ENCODE measurements around the gene HOXA13.
A peak's percentile ranks its signal among the peaks of the same experiment; 100 is the strongest.

HOXA13 gene

DNA sequence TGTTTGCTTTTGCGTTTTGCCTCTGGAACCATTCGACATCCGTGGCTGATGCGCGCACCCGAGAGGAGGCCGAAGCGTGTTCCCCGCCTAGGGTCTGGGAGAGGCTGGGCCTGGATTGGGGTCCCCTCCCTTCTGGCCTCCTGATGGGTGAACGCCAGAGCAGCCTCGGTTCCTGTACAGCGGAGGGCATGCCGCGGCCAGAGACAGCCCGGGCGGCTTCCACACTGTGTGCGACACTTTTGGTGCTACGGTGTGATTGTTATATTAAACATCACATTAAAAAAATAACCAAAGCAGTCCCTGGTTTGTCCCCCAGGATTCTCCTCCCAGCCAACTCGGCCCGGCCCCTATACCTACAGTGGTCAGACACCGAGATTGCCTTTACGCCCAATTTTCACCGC lies 39.7 kb downstream of the HOXA13 start:
- H3K4me3 ChIP-seq (ENCODE audit: low read depth, low read length), result peak overlapping the region; percentile 46
- peak; percentile 55 for TF ChIP-seq GLIS2 (tag by site-specific recombination; IDR thresholded peaks at IDR 0.05)
- TF ChIP-seq ZNF2 (tag by site-specific recombination; IDR thresholded peaks at IDR 0.05), result peak; percentile 54; the same call in 1 of the 2 replicates
- no peak for TF ChIP-seq ZNF302 (tag by site-specific recombination; IDR thresholded peaks at IDR 0.05; ENCODE audit: low read depth)
- TF ChIP-seq ZNF501 (tag by site-specific recombination; IDR thresholded peaks at IDR 0.05), result no peak; the same call in 1 of the 2 replicates
- peak; percentile 22 for TF ChIP-seq ZBTB26 (tag by site-specific recombination; optimal IDR thresholded peaks at IDR 0.05)
- TF ChIP-seq ZNF623 (tag by site-specific recombination; IDR thresholded peaks at IDR 0.05), result no peak
- peak; percentile 59 for TF ChIP-seq ZNF600 (tag by site-specific recombination; IDR thresholded peaks at IDR 0.05)
- no peak for TF ChIP-seq ZBTB21 (tag by site-specific recombination; IDR thresholded peaks at IDR 0.05)
- peak; percentile 78; the same call in 1 of the 2 replicates for TF ChIP-seq ZBTB8A (tag by site-specific recombination; IDR thresholded peaks at IDR 0.05)
- TF ChIP-seq HIC1 (tag by site-specific recombination; IDR thresholded peaks at IDR 0.05), result no peak
- no peak for TF ChIP-seq ZSCAN4 (tag by site-specific recombination; IDR thresholded peaks at IDR 0.05)
- no peak for TF ChIP-seq KLF17 (tag by site-specific recombination; IDR thresholded peaks at IDR 0.05)
- peak; percentile 64; the same call in 1 of the 2 replicates for TF ChIP-seq ZNF335 (tag by site-specific recombination; conservative IDR thresholded peaks at IDR 0.05)
- 0 out of 2 replicates have a peak, but pooled peaks have one; percentile 2 for TF ChIP-seq ZBTB17 (tag by site-specific recombination; IDR thresholded peaks at IDR 0.05)
- 0 out of 2 replicates have a peak, but pooled peaks have one; percentile 46 for TF ChIP-seq BCL11B (tag by site-specific recombination; IDR thresholded peaks at IDR 0.05; ENCODE audit: low read depth)
- no peak for TF ChIP-seq HOXC10 (CRISPR knock-in tag; IDR thresholded peaks at IDR 0.05)
- POLR2A ChIA-PET, result interaction anchor here (0.6 to 4.1 kb wide), 9 partner anchors 10 to 877 kb away, joined by 3 to 42 read pairs (median 4); partner anchors contain the start of genes HOXA3, HOXA4, HOXA5 and HOXA6

DNA sequence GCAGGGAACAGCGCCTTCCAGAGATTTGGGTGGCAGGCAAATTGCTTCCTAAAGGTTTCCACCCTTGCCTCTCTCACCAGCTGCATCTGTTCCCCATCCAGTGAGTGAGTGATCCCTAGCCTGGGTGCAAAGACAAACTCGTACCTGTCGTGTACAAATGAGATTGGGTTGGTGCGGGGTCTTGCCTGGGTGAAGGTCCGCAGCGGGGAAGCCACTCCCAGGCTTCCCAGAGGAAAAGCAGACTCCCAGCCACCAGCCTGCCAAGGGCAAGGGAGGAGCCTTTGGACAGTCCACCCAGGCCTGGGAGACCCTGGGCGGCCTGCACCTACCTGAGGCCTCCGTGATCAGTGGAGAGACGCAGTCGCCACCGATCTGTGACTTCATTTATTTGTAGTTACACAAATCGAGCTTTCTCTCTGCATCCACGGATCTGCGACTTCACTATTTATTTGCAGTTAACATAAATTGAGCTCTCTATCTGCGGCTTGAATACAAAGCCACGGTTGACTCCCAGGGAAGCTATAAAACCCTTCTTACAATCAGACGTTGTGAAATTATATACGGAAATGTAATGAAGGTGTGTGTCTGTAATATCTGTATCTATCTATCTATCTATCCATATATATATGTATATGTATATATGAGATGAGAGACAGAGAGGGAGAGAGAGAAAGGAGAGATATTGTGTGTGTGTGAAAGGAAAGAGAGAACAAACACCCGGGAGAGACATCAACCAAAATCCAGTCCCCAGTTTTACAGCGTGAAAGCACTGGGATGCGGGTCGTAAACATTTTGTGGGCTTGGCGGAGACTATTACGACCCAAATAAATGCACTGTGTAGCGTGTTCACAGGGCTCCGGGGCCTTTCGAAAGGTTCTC lies 40.4 kb downstream of the HOXA13 start:
- no peak overlapping the region for H3K4me3 ChIP-seq (ENCODE audit: low read depth, low read length)
- peaks cover 18 to 23% of the 10 kb centered on the region in 2 experiments for H3K36me3 ChIP-seq (ENCODE audit: control insufficient read depth in 2 of 2, insufficient read depth in 1 of 2, low read length in 2 of 2)
- POLR2A ChIA-PET, result interaction anchor here (0.6 to 1.5 kb wide), 5 partner anchors 10 to 876 kb away, joined by 3 to 5 read pairs (median 4); partner anchors contain the start of genes HOXA11, HOXA5 and HOXA6
- H3K9me3 ChIP-seq (ENCODE audit: control insufficient read depth, insufficient read depth, low read depth, low read length), result no peaks in the 10 kb centered on the region
- H3K4me1 ChIP-seq (ENCODE audit: control insufficient read depth, insufficient read depth, low read length), result peaks cover 12% of the 10 kb centered on the region
- CTCF ChIA-PET, result interaction anchor here (0.6 to 1.6 kb wide), 14 partner anchors 10 to 1309 kb away, joined by 3 to 9 read pairs (median 4); no protein-coding TSS in a partner anchor
- peak overlapping the region; percentile 100 for H3K27ac ChIP-seq (ENCODE audit: extremely low read depth, low read depth, low read length)
- TF ChIP-seq PRDM6 (tag by site-specific recombination; IDR thresholded peaks at IDR 0.05) (peak; percentile 39; the same call in 1 of the 2 replicates), ZFP37 (tag by site-specific recombination; IDR thresholded peaks at IDR 0.05) (0 out of 2 replicates have a peak, but pooled peaks have one; percentile 38), OVOL3 (tag by site-specific recombination; IDR thresholded peaks at IDR 0.05) (no peak), IKZF3 (tag by site-specific recombination; IDR thresholded peaks at IDR 0.05) (peak; percentile 59; the same call in 1 of the 2 replicates), ZNF114 (tag by site-specific recombination; IDR thresholded peaks at IDR 0.05) (no peak), ZNF548 (tag by site-specific recombination; IDR thresholded peaks at IDR 0.05) (no peak), ZBTB48 (tag by site-specific recombination; IDR thresholded peaks at IDR 0.05) (peak; percentile 68), WT1 (tag by site-specific recombination; IDR thresholded peaks at IDR 0.05) (0 out of 2 replicates have a peak, but pooled peaks have one; percentile 34), ZNF335 (tag by site-specific recombination; conservative IDR thresholded peaks at IDR 0.05) (no peak)

More for the DNA sequence above, 39.7 kb downstream of the HOXA13 start:
- no peaks in the 10 kb centered on the region for H3K9me3 ChIP-seq (ENCODE audit: control insufficient read depth, insufficient read depth, low read depth, low read length)
- H3K27ac ChIP-seq (ENCODE audit: extremely low read depth, low read depth, low read length), result peak overlapping the region; percentile 100
- peaks cover 12% of the 10 kb centered on the region for H3K4me1 ChIP-seq (ENCODE audit: control insufficient read depth, insufficient read depth, low read length)
- peaks cover 18 to 24% of the 10 kb centered on the region in 2 experiments for H3K36me3 ChIP-seq (ENCODE audit: control insufficient read depth in 2 of 2, insufficient read depth in 1 of 2, low read length in 2 of 2)
- CTCF ChIA-PET, result interaction anchor here (0.7 to 3.7 kb wide), 18 partner anchors 10 to 795 kb away, joined by 3 to 50 read pairs (median 6); partner anchors contain the start of genes HOXA5 and HOXA6
